HUDEP-2 (cell line): ENCODE results near the gene PNPLA3.

Experiments used
- DNase-seq, 76 experiments: peaks; one replicate each; lab custom pipeline; 2025; ENCODE audit not compliant: unreplicated experiment in 76 of 76; lab: John Stamatoyannopoulos, UW

PNPLA3 gene

DNA sequence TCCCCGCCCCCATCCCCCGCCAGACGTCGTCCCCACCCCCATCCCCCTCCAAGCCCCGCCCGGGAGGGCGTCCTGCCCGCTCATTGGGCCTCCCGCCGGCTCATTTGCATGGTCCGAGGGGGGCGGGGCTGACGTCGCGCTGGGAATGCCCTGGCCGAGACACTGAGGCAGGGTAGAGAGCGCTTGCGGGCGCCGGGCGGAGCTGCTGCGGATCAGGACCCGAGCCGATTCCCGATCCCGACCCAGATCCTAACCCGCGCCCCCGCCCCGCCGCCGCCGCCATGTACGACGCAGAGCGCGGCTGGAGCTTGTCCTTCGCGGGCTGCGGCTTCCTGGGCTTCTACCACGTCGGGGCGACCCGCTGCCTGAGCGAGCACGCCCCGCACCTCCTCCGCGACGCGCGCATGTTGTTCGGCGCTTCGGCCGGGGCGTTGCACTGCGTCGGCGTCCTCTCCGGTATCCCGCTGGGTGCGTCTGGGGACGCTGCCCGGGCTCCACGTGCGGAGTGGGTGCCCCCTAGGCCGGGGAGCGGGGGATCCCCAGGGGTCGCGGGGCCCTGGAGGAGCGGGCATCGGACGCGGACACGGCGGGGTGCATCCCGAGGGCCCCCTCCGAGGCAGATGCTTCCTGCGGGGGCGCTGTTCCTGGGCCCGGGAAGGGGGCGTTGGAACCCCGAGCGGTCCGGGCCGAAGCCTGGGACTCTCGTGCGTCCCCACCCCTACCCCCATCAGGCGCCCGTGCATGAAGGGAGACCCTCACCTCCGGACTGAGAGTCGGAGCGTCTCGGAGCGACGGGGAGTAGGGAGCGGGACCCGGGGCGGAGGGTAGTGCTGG lies at the start of gene PNPLA3:
Gene PNPLA3, plus strand, starts transcription at position 175 of the 834 bp plus-strand sequence. Its CDS starts 107 bp downstream, at position 282.
- peak in 63 of 76 experiments; percentile 5 to 83 (median 58) for DNase-seq

DNA sequence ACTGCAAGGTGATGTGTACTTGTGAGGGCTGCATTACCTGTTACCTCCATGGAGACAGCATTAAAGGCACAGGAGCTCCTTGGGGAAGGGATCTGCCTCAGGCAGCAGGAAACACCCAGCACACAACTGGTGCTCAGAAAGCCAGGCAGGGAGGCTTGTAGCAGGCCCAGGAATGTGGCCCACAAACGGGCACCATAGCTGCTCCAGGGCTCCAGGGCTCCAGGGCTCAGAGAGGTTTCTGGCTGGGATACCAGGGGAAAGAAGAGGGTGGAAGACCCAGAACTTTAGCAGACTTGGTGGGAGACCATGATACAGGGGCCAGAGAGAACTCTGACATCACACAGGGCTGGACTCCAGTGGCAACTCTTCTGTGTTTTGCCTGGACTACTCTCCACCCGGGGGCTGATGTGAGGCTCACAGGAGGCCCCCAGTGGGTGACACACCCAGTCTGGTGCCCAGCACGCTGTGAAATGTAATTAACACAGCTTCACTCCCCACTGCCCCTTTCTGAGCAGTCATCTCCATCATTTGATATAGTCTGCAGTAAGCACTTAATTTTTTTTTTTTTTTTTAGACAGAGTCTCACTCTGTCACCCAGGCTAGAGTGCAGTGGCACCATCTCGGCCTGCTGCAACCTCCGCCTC lies 46.6 kb upstream of the PNPLA3 start:
- DNase-seq: no peak

GRCh38 chr22:43878079-43878795 lies 45.4 kb upstream of the PNPLA3 start:
- DNase-seq: no peak

GRCh38 chr22:43878831-43879550 lies 44.6 kb upstream of the PNPLA3 start:
- no peak for DNase-seq

DNA sequence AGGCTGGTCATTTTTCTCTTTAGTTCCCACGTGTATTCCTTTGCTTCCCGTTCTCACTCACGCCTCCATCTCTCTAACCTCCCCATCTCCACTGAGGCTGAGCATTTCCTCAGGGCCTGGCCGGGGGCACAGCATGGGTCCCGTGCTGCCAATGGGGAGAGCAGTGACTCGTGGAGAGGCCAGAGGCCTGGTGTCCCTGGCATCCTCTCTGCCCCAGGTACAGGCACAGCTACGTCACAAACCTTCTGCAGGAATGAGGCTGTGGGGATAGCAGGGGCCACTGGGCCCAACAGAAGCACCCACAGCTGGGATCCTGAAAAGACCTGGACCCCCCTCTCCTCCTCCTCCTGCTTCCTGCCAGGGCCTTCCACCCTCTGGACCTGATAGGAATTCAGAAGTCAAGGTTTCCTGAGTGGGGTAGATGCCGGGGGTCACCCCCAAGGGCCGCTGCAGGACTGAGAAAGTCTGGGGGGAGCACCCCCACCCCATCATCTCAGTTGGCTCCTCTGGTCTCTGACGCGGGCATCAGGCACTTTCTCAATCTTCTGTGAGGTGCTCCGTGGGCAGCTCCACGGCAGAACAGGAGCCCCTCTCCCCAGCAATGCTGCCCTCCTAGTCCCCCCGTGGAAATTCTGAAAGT lies 43.6 kb upstream of the PNPLA3 start:
- no peak for DNase-seq

DNA sequence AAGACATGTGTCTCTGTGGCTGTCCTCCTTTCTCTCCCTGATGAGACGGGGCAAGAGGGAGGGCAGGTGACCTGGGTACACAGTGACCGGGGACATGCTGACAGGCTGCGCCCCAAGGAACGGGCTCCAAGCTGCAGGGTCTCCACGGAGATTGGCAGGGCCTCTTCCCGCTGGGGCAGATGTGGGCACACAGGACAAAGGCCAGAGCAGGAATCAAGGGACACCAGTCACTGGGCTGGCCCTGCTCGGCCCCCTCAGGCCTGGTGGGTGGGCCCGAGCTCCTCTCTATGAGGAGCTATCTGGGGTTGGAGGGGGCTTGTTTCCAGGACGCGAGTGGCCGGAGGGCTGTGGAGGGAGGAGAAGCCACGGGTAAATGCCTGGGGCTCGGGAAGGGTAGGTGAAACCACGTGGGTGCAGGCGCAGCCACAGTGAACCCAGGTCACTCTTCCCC lies 43.0 kb upstream of the PNPLA3 start:
- DNase-seq: no peak

DNA sequence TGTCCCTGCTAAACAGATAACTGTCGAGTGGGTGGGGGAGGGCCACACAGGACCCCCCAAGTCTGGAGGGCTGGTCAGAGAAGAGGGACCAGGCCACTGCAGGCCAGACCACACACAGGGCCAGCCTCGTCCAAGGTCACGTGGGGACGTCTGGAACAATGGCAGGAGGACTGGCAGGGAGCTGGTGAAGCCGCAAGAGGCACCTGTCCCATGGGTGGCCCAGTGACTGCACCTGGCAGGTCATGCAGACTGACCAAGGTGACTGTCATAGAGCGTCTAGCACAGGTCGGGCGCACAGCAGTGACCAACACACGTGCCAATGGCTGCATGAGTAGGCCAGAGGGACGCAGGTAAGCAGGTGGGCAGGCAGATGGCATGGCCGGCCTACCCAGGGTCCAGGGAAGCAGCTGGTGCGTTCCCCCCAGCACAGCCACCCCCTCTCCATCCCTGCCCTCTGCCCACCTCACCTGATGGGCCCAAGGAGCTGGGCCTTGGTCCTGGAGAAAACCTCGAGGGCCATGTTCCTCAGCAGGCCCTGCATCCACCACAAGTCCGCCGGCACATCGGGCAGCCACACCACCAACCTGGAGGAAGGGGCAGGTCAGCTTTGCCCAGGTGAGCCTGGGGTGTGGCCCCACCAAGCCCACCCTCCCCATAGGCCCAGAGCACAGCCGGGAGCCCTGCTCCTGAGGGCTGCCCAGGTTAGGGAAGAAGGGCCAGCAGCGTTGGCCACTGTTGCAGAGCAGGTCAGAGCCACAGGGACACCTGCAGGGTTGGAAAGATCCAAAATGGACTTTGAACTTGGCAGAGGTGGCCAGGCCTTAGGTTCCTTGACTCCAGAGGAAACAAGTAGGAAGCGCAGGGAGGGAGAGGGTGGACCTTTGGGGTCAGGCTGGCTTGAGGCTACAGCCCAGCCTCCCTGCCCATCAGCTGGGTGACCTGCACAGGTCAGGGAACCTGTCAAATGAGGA lies 42.2 kb upstream of the PNPLA3 start:
- no peak for DNase-seq

GRCh38 chr22:43882122-43882767 lies 41.4 kb upstream of the PNPLA3 start:
- no peak for DNase-seq

GRCh38 chr22:43883012-43883661 lies 40.5 kb upstream of the PNPLA3 start:
- DNase-seq: peak in 54 of 76 experiments; percentile 5 to 75 (median 38)

DNA sequence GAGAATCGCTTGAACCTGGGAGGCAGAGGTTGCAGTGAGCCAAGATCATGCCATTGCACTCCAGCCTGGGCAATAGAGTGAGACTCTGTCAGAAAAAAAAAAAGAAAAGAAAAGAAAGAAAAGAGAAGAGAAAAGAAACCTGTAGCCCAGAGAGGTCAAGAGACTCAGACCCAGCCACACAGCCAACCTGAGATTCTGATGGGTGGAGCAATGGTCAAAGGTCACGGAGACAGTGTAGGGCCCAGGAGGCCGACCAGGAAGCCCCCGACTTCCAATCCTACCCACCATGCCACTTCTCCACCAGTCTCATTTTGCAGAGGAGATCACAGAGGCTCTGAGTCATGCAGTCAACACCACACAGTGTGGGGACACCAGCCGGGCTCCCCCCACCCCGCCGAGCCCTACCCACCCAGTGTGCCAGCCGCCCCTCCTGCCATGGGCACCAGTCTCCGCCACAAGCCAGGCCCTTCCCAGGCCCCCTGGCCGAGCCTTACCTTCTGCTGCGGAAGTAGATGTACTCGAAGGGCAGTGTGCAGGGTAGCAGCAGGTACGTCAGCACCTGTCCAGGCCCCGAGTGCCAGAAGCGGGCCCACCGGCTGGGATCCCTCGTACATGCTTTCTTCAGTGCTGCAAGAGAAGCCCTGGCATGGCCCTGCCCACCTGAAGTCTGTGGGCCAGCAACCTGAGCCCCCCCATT lies 39.7 kb upstream of the PNPLA3 start:
- no peak for DNase-seq

DNA sequence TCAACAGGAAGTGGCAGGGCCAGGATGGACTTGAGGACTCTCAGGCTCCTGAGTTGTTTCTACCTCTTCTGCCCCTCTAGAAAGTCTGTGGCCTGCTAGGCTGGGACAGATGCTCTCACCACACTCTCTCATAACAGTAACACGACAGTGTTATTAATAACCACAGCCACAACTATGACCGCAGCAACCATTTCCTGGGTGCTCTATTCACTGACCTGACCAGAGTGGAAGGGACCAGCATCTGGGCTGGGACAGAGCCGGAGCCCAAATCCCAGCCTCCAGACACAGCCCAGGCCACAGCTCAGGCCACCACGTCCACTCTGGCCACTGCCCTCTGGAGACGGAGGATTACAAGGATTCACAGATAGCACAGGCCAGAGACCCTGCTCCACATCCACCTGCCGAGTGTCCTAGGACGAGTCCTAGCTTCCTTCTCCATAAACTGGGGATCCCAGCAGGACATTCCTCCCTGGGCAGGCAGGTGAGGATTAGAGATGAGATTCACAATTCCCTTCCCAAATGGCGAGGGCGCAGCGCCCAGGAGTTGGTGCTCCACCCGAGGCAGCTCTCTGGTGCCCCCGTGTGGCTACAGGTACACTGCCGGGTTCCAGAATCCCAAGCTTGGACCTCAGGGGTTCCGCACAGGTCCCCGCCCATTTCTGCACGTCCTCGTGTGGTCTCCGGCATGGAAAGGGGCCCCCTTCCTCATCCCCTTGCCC lies 38.8 kb upstream of the PNPLA3 start:
- peak in 46 of 76 experiments; percentile 2 to 63 (median 26) for DNase-seq

DNA sequence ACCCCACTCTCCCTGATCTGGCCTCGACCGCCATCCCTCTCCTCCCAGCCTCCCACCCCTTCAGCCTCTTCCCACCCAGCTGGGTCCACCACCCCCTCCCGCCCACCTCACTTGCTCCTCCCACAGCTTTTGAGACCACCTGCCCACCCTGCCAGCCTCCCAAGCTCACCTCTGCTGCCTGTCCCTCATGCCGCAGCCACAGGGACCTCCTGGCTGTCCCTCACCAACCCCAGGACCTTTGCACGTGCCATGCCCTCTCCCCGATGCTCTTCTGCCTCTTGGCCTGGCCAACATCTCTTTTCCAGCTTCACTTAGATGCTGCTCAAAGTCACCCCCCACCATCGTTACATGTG lies 38.3 kb upstream of the PNPLA3 start:
- DNase-seq: no peak

DNA sequence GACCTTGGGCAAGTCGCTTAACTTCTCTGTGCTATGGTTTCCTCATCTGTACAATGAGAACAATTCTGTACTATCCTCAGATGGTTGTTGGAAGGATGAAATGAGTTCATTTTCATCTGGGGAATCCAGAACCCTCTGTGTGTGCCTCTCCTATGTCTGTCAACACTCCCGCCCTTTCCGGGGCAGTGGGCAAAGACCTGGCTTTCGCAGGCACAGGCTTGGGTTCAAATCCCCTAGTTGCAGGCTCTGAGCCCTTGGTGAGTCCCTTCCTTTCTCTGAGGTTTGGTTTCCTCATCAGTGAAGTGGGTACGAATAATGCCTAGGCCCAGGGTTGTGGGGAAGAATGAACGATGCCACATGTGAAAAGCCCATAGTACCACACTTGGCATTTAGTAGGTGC lies 37.8 kb upstream of the PNPLA3 start:
- DNase-seq: no peak

DNA sequence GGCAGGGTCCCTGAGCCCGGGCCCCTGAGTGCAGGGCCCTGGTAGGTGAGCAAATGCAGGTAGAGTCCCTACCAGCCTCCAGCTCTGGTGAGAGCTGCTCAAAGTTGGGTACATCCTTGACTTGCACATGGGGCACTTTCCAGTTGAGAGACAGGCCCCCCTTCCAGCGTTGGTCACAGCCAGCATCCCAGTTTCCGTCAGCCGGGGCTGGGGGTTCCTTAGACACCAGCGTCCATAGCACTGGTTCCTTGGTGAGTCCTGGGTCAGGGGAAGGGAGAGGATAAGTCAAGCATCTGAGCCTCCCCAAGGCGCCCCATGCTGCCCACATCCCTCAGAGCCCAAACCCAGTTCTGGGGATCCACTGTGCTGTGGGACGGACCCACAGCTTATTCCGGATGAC lies 37.4 kb upstream of the PNPLA3 start:
- DNase-seq: no peak

- DNase-seq: no peak
Measured at GRCh38 chr22:43887391-43887790, 36.2 kb upstream of the PNPLA3 start.

DNA sequence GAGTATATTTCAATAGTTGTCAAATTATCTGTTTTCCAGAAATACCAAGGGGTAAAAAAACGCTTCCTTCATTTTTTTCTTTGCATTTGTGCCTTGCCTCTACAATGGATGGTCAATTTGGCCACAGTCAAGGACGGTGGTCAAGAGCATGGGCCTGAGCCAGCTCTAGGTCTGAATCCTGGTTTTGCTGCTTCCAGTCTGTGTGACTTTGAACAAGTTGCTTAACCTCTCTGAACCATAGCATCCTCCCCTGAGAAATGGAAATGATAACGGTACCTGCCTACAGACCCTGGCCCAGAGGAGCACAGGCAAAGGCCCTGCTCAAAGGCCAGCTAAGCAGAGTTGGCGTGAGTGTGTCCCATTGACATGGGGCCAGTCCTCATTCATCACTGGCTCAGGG lies 34.9 kb upstream of the PNPLA3 start:
- DNase-seq: no peak
